Type B pancreatic cell (in vitro differentiated cells): ENCODE data around the gene UCN. TPM values are rescaled to one million over a fixed set of nuclear protein-coding genes. Genes with fewer than 3 reads are reported as not detected.
"Not testable (repeated sequence)": the region's sequence is repeated elsewhere in the genome, so short reads cannot be mapped to it uniquely, and the experiment has no call there.

Experiments
- DNase-seq: peaks from one replicate; pipeline ENCODE4 v3.0.0; 2021; ENCODE audit warnings: mixed read lengths; ENCODE audit not compliant: unreplicated experiment; ENCODE audit errors: extremely low spot score
- H3K27ac Mint-ChIP-seq: 2 replicates; pipeline ENCODE4 v1.8.0; 2021; ENCODE audit warnings: mild to moderate bottlenecking, mixed read lengths
- H3K27me3 Mint-ChIP-seq: 2 replicates; pipeline ENCODE4 v1.8.0; 2021; ENCODE audit warnings: mixed read lengths
- H3K36me3 Mint-ChIP-seq: 2 replicates; pipeline ENCODE4 v1.8.0; 2021; ENCODE audit warnings: mixed read lengths
- H3K4me1 Mint-ChIP-seq: one replicate; pipeline ENCODE4 v1.8.0; 2021; ENCODE audit warnings: mixed read lengths; ENCODE audit not compliant: unreplicated experiment
- H3K4me3 Mint-ChIP-seq: 2 replicates; pipeline ENCODE4 v1.8.0; 2021; ENCODE audit warnings: mild to moderate bottlenecking, mixed read lengths
- H3K9me3 Mint-ChIP-seq: 2 replicates; pipeline ENCODE4 v1.8.0; 2021; ENCODE audit warnings: mixed read lengths
- total RNA-seq: library from RNA; stranded (reverse); gene quantifications from 2 replicates; pipeline ENCODE4 v1.2.1, GENCODE V29; 2021; ENCODE audit warnings: low replicate concordance
- TF ChIP-seq, protein P1 (sequence below): fragments of 200-600 bp; sonication (generic); conservative IDR thresholded peaks from 2 replicates; pipeline ENCODE4 v1.5.0; 2021; ENCODE audit warnings: antibody characterized with exemption, mild to moderate bottlenecking

Gene UCN
- total RNA-seq, 1 donor from 2014 or later, result 4.1 TPM

DNA sequence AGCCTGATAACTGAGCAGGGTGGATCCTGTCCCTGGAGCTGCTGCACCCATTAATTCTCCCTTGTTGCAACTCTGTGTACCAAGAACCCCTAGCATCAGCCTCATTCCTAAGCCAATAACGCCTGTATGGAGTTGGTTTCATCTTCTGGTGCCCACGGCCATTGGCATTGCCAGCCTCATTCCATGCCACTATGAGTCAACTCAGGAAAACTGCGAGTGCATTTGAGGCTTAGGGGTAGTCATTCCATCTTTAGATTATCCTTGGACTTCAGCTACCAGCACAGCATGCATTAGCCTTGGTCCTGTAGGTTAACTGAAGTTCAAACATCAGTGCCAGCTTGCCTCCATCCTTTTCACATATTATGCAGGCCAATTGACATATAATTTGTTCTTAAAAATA is 27.4 kb downstream of the UCN start:
- H3K4me3 Mint-ChIP-seq, result no peak overlapping the region

DNA sequence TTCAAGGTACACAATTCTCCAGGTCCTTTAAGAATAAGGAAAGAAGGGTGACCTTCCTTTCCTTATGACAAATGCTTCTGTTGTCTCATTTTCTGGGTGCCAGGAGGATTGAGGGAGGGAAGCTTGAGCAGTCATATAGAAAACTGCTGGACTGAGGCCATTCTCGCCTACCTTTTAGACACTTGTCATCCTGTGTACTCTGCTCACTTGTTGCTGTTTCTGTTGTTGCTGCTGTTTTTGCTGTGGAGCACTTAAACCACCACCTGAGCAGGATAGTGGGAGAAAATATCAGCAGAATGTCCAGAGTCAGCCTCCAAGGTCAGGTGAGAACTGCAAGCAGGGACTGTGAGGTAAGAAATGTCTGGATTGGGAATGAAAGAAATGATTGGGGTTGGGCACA is 30.2 kb downstream of the UCN start:
- TF ChIP-seq, protein P1, sequence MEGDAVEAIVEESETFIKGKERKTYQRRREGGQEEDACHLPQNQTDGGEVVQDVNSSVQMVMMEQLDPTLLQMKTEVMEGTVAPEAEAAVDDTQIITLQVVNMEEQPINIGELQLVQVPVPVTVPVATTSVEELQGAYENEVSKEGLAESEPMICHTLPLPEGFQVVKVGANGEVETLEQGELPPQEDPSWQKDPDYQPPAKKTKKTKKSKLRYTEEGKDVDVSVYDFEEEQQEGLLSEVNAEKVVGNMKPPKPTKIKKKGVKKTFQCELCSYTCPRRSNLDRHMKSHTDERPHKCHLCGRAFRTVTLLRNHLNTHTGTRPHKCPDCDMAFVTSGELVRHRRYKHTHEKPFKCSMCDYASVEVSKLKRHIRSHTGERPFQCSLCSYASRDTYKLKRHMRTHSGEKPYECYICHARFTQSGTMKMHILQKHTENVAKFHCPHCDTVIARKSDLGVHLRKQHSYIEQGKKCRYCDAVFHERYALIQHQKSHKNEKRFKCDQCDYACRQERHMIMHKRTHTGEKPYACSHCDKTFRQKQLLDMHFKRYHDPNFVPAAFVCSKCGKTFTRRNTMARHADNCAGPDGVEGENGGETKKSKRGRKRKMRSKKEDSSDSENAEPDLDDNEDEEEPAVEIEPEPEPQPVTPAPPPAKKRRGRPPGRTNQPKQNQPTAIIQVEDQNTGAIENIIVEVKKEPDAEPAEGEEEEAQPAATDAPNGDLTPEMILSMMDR, result no peak
- Mint-ChIP-seq H3K27me3 (peaks cover 73% of the 10 kb centered on the region), H3K4me1 (no peaks in the 10 kb centered on the region), H3K9me3 (no peaks in the 10 kb centered on the region), H3K4me3 (no peak overlapping the region), H3K36me3 (no peaks in the 10 kb centered on the region), H3K27ac (no peak overlapping the region)
- no peak for DNase-seq

More for the DNA sequence above, 27.4 kb downstream of the UCN start:
- no peak overlapping the region for H3K27ac Mint-ChIP-seq
- H3K27me3 Mint-ChIP-seq, result peaks cover 80% of the 10 kb centered on the region
- H3K4me1 Mint-ChIP-seq, result no peaks in the 10 kb centered on the region
- no peak for DNase-seq
- TF ChIP-seq, protein P1, result no peak
- H3K36me3 Mint-ChIP-seq, result no peaks in the 10 kb centered on the region
- no peaks in the 10 kb centered on the region for H3K9me3 Mint-ChIP-seq

DNA sequence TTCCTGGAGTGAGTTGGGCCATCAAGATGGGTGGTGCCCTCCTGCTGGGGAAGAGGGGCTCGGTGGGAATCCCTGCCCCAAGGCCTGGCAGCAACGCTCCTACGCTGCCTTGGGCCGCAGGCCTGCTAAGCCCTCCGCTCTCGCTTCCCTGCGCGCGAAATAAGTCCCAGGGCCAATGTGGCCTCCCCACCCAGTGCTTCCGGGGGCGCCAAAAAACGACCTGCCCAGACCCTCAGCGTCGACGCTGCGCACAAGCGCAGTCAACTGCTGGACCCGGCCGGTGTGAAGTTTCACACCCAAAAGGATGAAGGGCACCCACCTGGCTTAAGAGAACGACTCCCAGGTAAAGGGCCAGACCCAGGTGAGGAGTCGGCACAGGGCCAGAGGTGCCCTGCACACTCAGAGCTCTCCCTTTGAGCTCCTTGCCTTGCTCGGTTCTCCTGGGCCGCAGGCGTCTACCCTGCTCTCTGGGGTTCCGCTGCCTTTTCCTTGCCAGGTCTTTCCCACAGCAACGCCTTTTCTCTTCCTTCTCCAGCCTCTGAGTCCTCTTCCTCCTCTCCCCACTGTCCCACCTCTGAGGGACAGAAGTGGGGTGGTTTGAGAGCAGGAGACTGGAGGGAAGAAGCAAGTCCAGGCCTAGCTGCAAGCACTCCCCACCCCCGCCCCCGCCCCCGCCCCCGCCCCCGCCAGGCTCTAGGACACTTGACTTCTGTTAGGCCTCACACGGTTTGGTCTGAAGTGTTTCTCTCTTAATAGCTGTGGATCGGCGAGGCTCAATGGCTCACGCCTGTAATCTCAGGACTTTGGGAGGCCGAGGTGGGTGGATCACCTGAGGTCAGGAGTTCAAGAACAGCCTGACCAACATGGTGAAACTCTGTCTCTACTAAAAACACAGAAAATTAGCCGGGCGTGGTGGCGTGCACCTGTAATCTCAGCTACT is 32.8 kb downstream of the UCN start, which contains the start of gene DNAJC5G:
DNAJC5G (plus strand) TSS at position 223 of the 940 bp plus-strand sequence. CDS start 1,296 bp downstream, outside the sequence.
- H3K27ac Mint-ChIP-seq, result no peak within 1 kb of the TSS
- H3K4me3 Mint-ChIP-seq, result no peak within 1 kb of the TSS
- DNase-seq, result no peak
- H3K9me3 Mint-ChIP-seq, result no peaks in the 10 kb centered on the region
- TF ChIP-seq, protein P1, result no peak
- no peaks in the 10 kb centered on the region for H3K36me3 Mint-ChIP-seq
- H3K4me1 Mint-ChIP-seq, result no peaks in the 10 kb centered on the region
- peaks cover 67% of the 10 kb centered on the region for H3K27me3 Mint-ChIP-seq

DNA sequence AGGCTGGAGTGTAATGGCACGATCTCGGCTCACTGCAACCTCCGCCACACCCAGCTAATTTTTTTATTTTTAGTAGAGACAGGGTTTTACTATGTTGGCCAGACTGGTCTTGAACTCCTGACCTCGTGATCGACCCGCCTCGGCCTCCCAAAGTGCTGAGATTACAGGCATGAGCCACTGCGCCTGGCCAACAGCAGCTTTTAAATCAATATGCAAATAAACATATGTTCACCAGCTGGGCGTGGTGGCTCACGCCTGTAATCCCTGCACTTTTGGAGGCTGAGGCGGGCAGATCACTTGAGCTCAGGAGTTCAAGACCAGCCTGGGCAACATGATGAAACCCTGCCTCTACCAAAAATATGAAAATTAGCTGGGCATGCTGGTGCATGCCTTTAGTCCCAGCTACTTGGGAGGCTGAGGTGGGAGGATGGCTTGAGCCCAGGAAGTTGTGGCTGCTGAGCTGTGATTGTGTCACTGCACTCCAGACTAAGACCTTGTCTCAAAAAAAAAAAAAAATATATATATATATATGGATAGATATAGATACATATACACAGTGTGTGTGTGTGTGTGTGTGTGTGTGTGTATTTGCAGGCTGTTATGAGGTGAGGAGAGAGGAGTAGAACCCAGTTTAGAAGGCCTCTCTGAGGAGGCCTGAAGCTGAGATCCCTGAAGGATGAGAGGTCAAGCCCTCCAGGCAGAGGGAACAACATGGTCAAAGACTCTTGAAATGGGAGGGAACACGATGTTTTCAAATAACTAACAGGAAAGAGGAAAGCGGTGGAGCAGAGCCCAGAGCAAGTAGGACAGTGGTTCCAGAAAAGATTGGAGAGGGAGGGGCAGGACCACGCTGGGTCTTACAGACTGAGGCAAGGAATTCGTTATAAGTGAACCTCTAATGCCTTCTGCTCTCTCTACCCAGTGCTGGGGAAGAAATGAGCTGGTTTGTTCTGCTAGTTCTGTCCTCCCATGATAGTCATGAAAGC is 35.4 kb downstream of the UCN start:
- not testable (repeated sequence) for H3K27ac Mint-ChIP-seq, H3K4me1 Mint-ChIP-seq, DNase-seq, H3K36me3 Mint-ChIP-seq, H3K9me3 Mint-ChIP-seq, H3K4me3 Mint-ChIP-seq
- H3K27me3 Mint-ChIP-seq, result peaks cover 66% of the 10 kb centered on the region

DNA sequence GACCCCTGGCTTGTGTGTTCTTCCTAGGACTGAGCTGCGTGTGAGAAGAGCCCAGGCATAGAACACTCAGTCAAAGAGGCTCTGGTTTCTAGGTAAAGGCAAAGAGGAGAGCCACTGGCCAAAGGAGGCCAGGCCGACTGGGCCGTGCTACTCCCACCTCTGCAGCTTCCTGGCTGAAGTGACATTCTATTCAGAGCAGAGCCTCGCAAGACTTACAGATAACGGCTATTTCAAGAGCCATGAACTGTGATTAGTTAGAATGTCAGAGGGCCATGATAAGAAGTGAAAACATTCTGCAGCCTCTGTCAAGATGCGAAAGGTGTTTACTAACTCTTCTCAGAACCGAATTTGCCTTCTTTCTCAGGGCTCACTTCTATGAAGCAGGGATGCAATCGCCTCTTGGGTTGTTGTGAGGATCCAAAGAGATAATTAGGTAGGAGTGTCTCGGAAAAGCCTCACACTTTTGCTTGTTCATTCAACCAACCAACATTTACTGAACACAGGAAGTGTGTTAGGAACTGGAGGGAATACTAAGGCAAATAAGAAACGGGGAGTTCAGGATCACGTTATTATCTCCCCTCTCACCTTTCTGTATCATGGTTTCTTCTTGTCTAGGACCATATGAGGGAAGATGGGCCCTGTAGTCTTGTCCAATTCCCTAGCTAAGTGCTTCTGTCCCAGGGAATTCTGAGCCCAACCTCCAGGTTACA is 36.5 kb downstream of the UCN start:
- H3K9me3 Mint-ChIP-seq, result no peaks in the 10 kb centered on the region
- H3K27me3 Mint-ChIP-seq, result peaks cover 58% of the 10 kb centered on the region
- no peak for DNase-seq
- no peak overlapping the region for H3K4me3 Mint-ChIP-seq
- H3K4me1 Mint-ChIP-seq, result no peaks in the 10 kb centered on the region
- H3K36me3 Mint-ChIP-seq, result no peaks in the 10 kb centered on the region
- TF ChIP-seq, protein P1, result no peak
- no peak overlapping the region for H3K27ac Mint-ChIP-seq
